Sigmoid colon (tissue), 7 donors: ENCODE measurements around the gene HMX1. TPM values are rescaled to one million over a fixed set of nuclear protein-coding genes. Genes with fewer than 3 reads are reported as not detected.
A peak's percentile ranks its signal among the peaks of the same experiment; 100 is the strongest.

Experiments used
- DNase-seq: peaks from one replicate; pipeline ENCODE4 v3.0.0-alpha.2; 2019
- H3K27ac ChIP-seq, 4 donors: fragments of 200-600 bp; sonication (generic); one replicate each; pipeline ENCODE4 v1.5.1; 2016 to 2019; ENCODE audit warnings: mild to moderate bottlenecking in 1 of 4
- H3K27me3 ChIP-seq, 3 donors: fragments of 200-600 bp; sonication (generic); one replicate each; pipeline ENCODE4 v1.5.1; 2019; ENCODE audit warnings: mild to moderate bottlenecking in 1 of 3
- H3K36me3 ChIP-seq, 4 donors: fragments of 200-600 bp; sonication (generic); one replicate each; pipeline ENCODE4 v1.5.1; 2016 to 2019
- H3K4me1 ChIP-seq, 4 donors: fragments of 200-600 bp; sonication (generic); one replicate each; pipeline ENCODE4 v1.5.1; 2017 to 2019
- H3K4me3 ChIP-seq, 4 donors: fragments of 200-600 bp; sonication (generic); one replicate each; pipeline ENCODE4 v1.5.1; 2017 to 2019; ENCODE audit warnings: mild to moderate bottlenecking in 2 of 4, moderate library complexity in 1 of 4
- H3K9me3 ChIP-seq, 4 donors: fragments of 200-600 bp in 3 of 4; sonication (generic) in 3 of 4; one replicate each; pipeline versions ENCODE4 v1.5.1 to v1.6.1; 2013 to 2019
- EP300 ChIP-seq, 4 donors: sonication (generic); formaldehyde crosslinking; IDR thresholded peaks; one replicate each; pipeline ENCODE4 v1.6.1; 2017; ENCODE audit warnings: antibody characterized with exemption in 4 of 4
- POLR2A ChIP-seq, 2 donors: fragments of 450-650 bp; IDR thresholded peaks; one replicate each; pipeline ENCODE4 v1.6.1; 2016; ENCODE audit warnings: antibody characterized with exemption in 2 of 2, mild to moderate bottlenecking in 2 of 2, moderate library complexity in 2 of 2
- POLR2AphosphoS5 ChIP-seq, 4 donors: sonication (generic); formaldehyde crosslinking; IDR thresholded peaks; one replicate each; pipeline ENCODE4 v1.6.1; 2017; ENCODE audit warnings: antibody characterized with exemption in 4 of 4
- WGBS, 2 donors: extraction: QIAGEN DNeasy Blood & Tissue Kit; methylation state at CpG; one replicate each; pipeline ENCODE4 v1.1.7; 2013; 5-methylcytosine and 5-hydroxymethylcytosine counted together
- intact Hi-C: fragments of 100-400 bp; cut with DNase I; formaldehyde crosslinking; loops from one replicate; pipeline ENCODE4 v1.15.1; 2023
- polyA plus RNA-seq, 3 donors: library from polyadenylated mRNA; stranded (reverse); fragments of 200-250 nt; gene quantifications; one replicate each; pipeline ENCODE4 v1.2.3, GENCODE V29; 2013
- total RNA-seq, 4 donors: library from RNA; depleted of rRNA; stranded (reverse); fragments of >200 nt; gene quantifications; one replicate each; pipeline ENCODE4 v1.1.0, GENCODE V29; 2016
- TF ChIP-seq, protein P1 (sequence below), 4 experiments: fragments of 450-650 bp in 3 of 4; fragments of 200-600 bp in 1 of 4; IDR thresholded peaks; one replicate each; pipeline ENCODE4 v1.5.1; 2016 to 2019; ENCODE audit warnings: antibody characterized with exemption in 4 of 4, mild to moderate bottlenecking in 3 of 4, moderate library complexity in 2 of 4
- donor health status: healthy with polysubstance abuse.
- donor health status: Bipolar disorder and iron deficiency.
- donor health status: healthy.

HMX1 gene
- total and polyA plus RNA-seq, 7 donors, result 1.1 to 1.7 TPM; not detected in 5

DNA sequence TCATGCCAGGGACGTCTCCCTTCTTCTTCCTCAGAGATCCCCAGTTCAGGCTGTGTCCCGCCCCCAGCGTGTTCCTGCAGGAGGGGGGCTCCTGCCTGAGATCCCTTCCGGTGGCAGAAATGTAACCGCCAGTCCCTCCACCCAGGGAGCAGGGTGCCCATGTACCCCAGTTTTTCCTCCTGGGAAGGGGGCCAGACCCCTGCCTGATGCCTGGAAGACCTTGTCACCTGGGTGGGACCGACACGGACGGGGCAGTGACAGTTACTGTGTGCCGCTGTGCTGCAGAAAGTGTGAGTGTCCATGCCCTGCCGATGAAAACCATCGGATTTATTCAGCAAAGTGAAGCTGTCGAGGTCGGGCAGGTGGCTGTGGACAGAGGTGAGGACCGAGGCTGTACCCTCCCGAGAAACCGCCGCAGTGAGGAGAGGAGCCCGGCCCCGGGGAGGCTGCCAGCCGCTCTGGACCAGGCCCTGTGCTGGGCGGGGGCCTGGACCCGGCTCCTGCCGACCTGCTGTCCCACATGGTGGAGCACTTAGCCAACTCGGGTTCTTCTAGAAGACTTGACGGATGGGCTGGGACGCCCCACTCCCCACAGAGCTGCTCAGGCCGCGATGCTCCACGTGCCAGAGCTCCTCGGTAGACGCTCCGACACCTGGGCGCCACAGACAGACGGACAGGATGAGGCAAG, 36.7 kb upstream of the HMX1 start:
- Histone ChIP-seq H3K27me3 (peaks cover 0 to 27% (median 7%) of the 10 kb centered on the region in 3 donors), H3K36me3 (no peaks in the 10 kb centered on the region), H3K4me3 (no peak overlapping the region), H3K9me3 (no peaks in the 10 kb centered on the region), H3K27ac (no peak overlapping the region), H3K4me1 (no peaks in the 10 kb centered on the region)
- no peak for TF ChIP-seq EP300 (IDR thresholded peaks at IDR 0.05)
- TF ChIP-seq POLR2AphosphoS5 (IDR thresholded peaks at IDR 0.05), result no peak
- TF ChIP-seq, protein P1, sequence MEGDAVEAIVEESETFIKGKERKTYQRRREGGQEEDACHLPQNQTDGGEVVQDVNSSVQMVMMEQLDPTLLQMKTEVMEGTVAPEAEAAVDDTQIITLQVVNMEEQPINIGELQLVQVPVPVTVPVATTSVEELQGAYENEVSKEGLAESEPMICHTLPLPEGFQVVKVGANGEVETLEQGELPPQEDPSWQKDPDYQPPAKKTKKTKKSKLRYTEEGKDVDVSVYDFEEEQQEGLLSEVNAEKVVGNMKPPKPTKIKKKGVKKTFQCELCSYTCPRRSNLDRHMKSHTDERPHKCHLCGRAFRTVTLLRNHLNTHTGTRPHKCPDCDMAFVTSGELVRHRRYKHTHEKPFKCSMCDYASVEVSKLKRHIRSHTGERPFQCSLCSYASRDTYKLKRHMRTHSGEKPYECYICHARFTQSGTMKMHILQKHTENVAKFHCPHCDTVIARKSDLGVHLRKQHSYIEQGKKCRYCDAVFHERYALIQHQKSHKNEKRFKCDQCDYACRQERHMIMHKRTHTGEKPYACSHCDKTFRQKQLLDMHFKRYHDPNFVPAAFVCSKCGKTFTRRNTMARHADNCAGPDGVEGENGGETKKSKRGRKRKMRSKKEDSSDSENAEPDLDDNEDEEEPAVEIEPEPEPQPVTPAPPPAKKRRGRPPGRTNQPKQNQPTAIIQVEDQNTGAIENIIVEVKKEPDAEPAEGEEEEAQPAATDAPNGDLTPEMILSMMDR (IDR thresholded peaks at IDR 0.05), result no peak
- TF ChIP-seq POLR2A (IDR thresholded peaks at IDR 0.05), result no peak
- WGBS, 2 donors, result 81 to 85% methylated on average over 34 of the region's 34 CpGs
- intact Hi-C loops, result no loop called here
- peak; percentile 53 for DNase-seq

DNA sequence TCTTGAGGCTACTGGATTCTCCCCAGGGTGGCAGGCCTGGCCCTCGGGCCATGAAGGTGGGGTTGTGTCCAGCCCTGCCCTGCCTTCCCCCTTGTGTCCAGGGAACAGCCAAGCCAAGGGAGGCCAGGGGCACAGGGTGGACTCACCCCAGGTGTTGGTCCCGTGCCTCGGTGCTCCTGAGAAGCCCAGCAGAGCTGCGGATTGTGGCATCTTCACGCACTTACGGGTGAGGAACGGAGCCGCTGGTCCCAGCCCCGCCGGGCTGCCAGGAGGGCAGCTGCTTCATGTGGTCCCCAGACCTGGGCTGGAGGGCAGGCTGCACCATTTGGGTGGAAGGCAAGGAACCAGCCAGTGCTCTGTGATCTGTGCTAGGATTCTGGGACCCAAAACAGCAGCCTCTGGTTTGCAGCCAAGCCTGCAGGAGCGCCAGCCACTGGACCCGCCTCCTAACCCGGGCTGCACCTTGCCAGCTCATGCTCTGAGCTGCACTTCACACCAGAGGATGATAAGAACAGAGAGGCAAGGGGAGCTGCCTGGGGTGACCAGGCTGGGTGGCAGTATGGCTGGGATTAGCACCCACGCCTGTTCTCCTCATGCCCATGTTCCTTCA, 36.1 kb upstream of the HMX1 start:
- Histone ChIP-seq H3K4me1 (no peaks in the 10 kb centered on the region), H3K36me3 (no peaks in the 10 kb centered on the region), H3K9me3 (no peaks in the 10 kb centered on the region), H3K27ac (no peak overlapping the region), H3K27me3 (peaks cover 0 to 26% (median 7%) of the 10 kb centered on the region in 3 donors), H3K4me3 (no peak overlapping the region)
- DNase-seq, result peak; percentile 29
- intact Hi-C loops, result no loop called here
- TF ChIP-seq, protein P1 (IDR thresholded peaks at IDR 0.05), result no peak
- TF ChIP-seq EP300 (IDR thresholded peaks at IDR 0.05), result no peak
- no peak for TF ChIP-seq POLR2AphosphoS5 (IDR thresholded peaks at IDR 0.05)
- no peak for TF ChIP-seq POLR2A (IDR thresholded peaks at IDR 0.05)
- WGBS, 2 donors, result 76 to 83% methylated on average over 14 of the region's 14 CpGs

GRCh38 chr4:8906991-8907595, 35.5 kb upstream of the HMX1 start:
- Histone ChIP-seq H3K4me3 (no peak overlapping the region), H3K27me3 (peaks cover 0 to 26% (median 7%) of the 10 kb centered on the region in 3 donors), H3K4me1 (no peaks in the 10 kb centered on the region), H3K9me3 (peaks cover 0 to 2% (median 0%) of the 10 kb centered on the region in 4 donors), H3K27ac (no peak overlapping the region), H3K36me3 (no peaks in the 10 kb centered on the region)
- 85 to 86% methylated on average over 22 of the region's 22 CpGs for WGBS, 2 donors
- TF ChIP-seq POLR2AphosphoS5 (IDR thresholded peaks at IDR 0.05), result no peak
- TF ChIP-seq POLR2A (IDR thresholded peaks at IDR 0.05), result no peak
- TF ChIP-seq, protein P1 (IDR thresholded peaks at IDR 0.05), result no peak
- TF ChIP-seq EP300 (IDR thresholded peaks at IDR 0.05), result no peak
- peak; percentile 40 for DNase-seq
- intact Hi-C loops, result no loop called here

DNA sequence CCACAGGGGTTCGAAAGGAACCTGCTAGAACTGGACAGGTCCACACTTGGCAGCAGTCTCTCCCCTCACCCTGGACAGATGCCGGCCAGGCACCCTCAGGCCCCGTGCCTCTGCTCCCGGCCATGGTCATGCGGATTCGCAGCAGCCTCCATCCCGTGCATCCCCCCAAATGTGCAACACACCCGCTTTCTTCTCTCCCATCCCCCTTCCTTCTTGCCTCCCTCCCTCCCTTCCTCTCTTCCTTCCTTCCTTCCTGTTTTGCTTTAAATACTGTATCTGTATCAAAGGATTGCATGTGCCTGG, 35.0 kb upstream of the HMX1 start:
- 76 to 82% methylated on average over 8 of the region's 8 CpGs for WGBS, 2 donors
- TF ChIP-seq, protein P1 (IDR thresholded peaks at IDR 0.05), result no peak
- no peak for TF ChIP-seq EP300 (IDR thresholded peaks at IDR 0.05)
- TF ChIP-seq POLR2AphosphoS5 (IDR thresholded peaks at IDR 0.05), result no peak
- no peak for TF ChIP-seq POLR2A (IDR thresholded peaks at IDR 0.05)

More for the DNA sequence above, 35.0 kb upstream of the HMX1 start:
- no peak overlapping the region for H3K27ac ChIP-seq
- H3K27me3 ChIP-seq, result peaks cover 0 to 26% (median 7%) of the 10 kb centered on the region in 3 donors
- H3K4me1 ChIP-seq, result no peaks in the 10 kb centered on the region
- intact Hi-C loops, result no loop called here
- no peak overlapping the region for H3K4me3 ChIP-seq
- peak; percentile 25 for DNase-seq
- no peaks in the 10 kb centered on the region for H3K36me3 ChIP-seq
- H3K9me3 ChIP-seq, result peaks cover 0 to 5% (median 2%) of the 10 kb centered on the region in 4 donors
